ENCODE data around the gene ZBTB39.

- no peak for TF ChIP-seq EP300 (IDR thresholded peaks at IDR 0.05; ENCODE audit: borderline replicate concordance in 1 of 2, low read depth in 1 of 2, low read length in 1 of 2)
- TF ChIP-seq, protein P1, sequence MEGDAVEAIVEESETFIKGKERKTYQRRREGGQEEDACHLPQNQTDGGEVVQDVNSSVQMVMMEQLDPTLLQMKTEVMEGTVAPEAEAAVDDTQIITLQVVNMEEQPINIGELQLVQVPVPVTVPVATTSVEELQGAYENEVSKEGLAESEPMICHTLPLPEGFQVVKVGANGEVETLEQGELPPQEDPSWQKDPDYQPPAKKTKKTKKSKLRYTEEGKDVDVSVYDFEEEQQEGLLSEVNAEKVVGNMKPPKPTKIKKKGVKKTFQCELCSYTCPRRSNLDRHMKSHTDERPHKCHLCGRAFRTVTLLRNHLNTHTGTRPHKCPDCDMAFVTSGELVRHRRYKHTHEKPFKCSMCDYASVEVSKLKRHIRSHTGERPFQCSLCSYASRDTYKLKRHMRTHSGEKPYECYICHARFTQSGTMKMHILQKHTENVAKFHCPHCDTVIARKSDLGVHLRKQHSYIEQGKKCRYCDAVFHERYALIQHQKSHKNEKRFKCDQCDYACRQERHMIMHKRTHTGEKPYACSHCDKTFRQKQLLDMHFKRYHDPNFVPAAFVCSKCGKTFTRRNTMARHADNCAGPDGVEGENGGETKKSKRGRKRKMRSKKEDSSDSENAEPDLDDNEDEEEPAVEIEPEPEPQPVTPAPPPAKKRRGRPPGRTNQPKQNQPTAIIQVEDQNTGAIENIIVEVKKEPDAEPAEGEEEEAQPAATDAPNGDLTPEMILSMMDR (IDR thresholded peaks at IDR 0.05): no peak
- TF ChIP-seq, protein P2, sequence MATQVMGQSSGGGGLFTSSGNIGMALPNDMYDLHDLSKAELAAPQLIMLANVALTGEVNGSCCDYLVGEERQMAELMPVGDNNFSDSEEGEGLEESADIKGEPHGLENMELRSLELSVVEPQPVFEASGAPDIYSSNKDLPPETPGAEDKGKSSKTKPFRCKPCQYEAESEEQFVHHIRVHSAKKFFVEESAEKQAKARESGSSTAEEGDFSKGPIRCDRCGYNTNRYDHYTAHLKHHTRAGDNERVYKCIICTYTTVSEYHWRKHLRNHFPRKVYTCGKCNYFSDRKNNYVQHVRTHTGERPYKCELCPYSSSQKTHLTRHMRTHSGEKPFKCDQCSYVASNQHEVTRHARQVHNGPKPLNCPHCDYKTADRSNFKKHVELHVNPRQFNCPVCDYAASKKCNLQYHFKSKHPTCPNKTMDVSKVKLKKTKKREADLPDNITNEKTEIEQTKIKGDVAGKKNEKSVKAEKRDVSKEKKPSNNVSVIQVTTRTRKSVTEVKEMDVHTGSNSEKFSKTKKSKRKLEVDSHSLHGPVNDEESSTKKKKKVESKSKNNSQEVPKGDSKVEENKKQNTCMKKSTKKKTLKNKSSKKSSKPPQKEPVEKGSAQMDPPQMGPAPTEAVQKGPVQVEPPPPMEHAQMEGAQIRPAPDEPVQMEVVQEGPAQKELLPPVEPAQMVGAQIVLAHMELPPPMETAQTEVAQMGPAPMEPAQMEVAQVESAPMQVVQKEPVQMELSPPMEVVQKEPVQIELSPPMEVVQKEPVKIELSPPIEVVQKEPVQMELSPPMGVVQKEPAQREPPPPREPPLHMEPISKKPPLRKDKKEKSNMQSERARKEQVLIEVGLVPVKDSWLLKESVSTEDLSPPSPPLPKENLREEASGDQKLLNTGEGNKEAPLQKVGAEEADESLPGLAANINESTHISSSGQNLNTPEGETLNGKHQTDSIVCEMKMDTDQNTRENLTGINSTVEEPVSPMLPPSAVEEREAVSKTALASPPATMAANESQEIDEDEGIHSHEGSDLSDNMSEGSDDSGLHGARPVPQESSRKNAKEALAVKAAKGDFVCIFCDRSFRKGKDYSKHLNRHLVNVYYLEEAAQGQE (IDR thresholded peaks at IDR 0.05; ENCODE audit: low read depth, low read length): no peak
- TF ChIP-seq RCOR1 (IDR thresholded peaks at IDR 0.05; ENCODE audit: low read length): no peak
These were observed 51.4 kb downstream of the ZBTB39 start for GRCh38 chr12:56954958-56955355.

Measured in SK-N-SH (cell line).